ENCODE results near the gene DHCR24. TPM values are rescaled to one million over a fixed set of nuclear protein-coding genes. Genes with fewer than 3 reads are reported as not detected.

The DHCR24 gene
- total RNA-seq, result 33.3 and 37.3 TPM in 2 replicates

GRCh38 chr1:54886724-54887664 is at the start of gene DHCR24:
TSS of gene DHCR24 (minus strand) at chr1:54887195. CDS start at chr1:54887119, 76 bp downstream.

GRCh38 chr1:54800899-54801759 is 85.9 kb downstream of the DHCR24 start, which contains the start of gene TTC22:
TSS of gene TTC22 (minus strand) at chr1:54801323. CDS start at chr1:54801163, 160 bp downstream.

Other genes starting within 250 kb of the DHCR24 start
- gene MROH7, start 245.4 kb downstream of the DHCR24 start, total RNA-seq, result under 0.01 and 0.09 TPM in 2 replicates
- gene TTC4, start 171.3 kb downstream of the DHCR24 start, total RNA-seq, result 11.8 and 15.0 TPM in 2 replicates
- gene PARS2, start 122.7 kb downstream of the DHCR24 start, total RNA-seq, result 3.3 and 4.0 TPM in 2 replicates
- under 0.01 and 0.09 TPM in 2 replicates for gene TTC22, start 85.9 kb downstream of the DHCR24 start, total RNA-seq
- not detected in 2 replicates for gene TMEM61, start 93.4 kb upstream of the DHCR24 start, total RNA-seq
- gene BSND, start 111.7 kb upstream of the DHCR24 start, total RNA-seq, result not detected in 2 replicates
- under 0.01 and 0.22 TPM in 2 replicates for gene PCSK9, start 152.4 kb upstream of the DHCR24 start, total RNA-seq

All from dermis lymphatic vessel endothelial cell (primary cell).